GM19455 (cell line): ENCODE measurements around the gene DROSHA.

Experiments
- ATAC-seq: cut with Tn5 transposase; IDR thresholded peaks from one replicate; pipeline ENCODE4 v1.9.1; 2021; ENCODE audit not compliant: unreplicated experiment

Gene DROSHA

DNA sequence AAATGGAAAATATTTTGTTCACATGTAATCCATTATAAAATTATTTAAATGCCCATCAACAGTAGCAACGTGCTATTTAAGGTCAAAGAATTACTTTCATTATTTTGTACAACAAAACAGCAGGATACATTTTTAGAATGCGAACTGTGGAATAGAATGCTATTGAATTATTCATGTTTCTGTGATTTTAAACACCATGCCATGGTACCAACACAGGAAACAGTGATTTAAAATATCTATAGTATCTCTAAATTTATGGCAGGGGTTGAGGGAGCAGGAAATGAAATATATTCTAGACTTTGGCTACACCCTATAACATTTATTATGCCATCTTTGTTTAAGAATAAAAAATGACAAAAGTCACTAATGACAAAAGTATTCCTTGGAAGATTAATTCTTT, 62.4 kb downstream of the DROSHA start:
- no peak for ATAC-seq

- no peak for ATAC-seq
Measured at GRCh38 chr5:31465291-31465690, 66.6 kb downstream of the DROSHA start.

- no peak for ATAC-seq
Measured at GRCh38 chr5:31464081-31464480, 67.8 kb downstream of the DROSHA start.

- no peak for ATAC-seq
Measured at GRCh38 chr5:31463351-31463750, 68.5 kb downstream of the DROSHA start.

GRCh38 chr5:31459594-31459993, 72.3 kb downstream of the DROSHA start:
- ATAC-seq: no peak

DNA sequence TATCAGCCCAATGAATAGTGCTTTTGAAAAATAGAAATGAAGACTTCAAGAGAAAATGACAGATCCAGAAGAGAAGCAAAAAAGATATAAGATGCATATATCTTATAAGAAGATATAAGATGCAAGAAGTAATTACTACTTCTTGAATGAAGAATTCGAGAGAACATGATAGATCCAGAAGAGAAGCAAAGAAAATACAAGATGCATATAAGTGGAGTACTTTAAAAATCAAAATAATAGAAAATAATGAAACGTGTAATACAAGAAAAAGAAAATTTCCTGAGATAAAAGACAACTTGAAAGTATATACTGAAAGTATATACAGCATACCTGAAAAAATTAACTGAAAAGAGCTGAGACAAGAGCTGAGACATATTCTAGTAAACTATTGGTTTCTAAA, 76.7 kb downstream of the DROSHA start:
- ATAC-seq: no peak

DNA sequence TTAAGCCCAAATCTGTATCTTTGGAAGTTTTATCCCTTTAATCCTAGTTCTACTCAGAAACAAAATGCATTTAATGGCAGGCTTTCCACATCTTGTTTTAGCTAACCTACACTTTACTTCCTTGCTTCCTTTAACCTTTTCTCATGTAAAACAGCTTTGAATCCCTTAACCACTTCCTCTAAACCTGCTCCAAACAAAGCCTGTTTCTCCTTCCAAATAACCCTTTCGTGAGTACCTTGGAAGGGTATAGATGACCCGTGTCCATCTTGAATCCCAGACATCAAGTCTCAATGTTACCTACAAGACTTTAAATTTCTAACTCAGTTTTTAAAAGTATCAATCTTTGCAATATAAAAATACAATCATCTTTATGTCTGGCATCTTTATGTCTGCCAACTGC, 78.4 kb downstream of the DROSHA start:
- ATAC-seq: no peak

- ATAC-seq: no peak
Measured at GRCh38 chr5:31452314-31452713, 79.6 kb downstream of the DROSHA start.

GRCh38 chr5:31449962-31450361, 81.9 kb downstream of the DROSHA start:
- ATAC-seq: no peak

- no peak for ATAC-seq
Measured at GRCh38 chr5:31449174-31449573, 82.7 kb downstream of the DROSHA start.

DNA sequence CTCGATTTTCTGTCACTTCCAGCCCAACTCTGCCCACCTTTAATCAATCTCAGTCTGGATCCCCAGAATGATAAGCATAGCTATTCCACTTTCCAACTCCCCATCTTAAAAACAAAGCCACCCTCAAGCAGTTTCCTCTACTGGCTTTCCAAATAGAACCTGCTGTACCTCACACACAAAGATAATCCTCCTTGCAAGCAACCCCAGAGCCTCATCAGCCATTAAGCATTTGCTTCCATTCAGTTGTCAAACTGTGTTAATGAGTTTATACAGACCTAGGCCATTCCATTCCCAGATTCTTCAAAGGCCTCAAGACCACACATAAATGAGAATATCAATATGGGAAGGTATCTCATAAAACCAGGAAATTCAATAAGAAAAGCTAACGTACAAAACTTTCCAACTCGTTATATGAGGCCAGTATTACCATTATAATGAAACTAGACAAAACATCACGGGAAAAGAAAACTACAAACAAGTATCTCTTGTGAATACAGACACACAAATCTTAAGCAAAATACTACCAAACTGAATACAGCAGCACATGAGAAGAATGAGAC, 86.8 kb downstream of the DROSHA start:
- no peak for ATAC-seq

DNA sequence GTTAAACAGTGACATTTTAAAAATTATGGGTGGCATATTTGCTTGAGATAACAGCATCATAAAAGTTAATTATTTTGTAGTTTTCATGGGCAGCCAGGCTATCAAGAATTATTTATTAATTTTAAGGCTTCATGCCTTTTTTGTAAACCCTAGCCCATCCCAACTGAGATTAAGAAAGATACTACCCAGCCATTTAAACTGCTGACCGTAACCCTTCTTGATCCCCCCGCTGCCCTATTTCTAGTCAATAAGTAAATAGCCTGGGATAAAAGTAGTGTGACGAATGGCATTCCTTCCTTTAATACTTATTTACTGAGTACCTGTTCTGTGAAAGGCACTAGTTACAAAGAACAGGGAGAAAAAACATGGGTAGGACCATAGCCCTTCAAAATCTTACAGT, 88.3 kb downstream of the DROSHA start:
- ATAC-seq: no peak

- ATAC-seq: no peak
Measured at GRCh38 chr5:31442058-31442745, 89.7 kb downstream of the DROSHA start.

- ATAC-seq: no peak
Measured at GRCh38 chr5:31436851-31437250, 95.0 kb downstream of the DROSHA start.

DNA sequence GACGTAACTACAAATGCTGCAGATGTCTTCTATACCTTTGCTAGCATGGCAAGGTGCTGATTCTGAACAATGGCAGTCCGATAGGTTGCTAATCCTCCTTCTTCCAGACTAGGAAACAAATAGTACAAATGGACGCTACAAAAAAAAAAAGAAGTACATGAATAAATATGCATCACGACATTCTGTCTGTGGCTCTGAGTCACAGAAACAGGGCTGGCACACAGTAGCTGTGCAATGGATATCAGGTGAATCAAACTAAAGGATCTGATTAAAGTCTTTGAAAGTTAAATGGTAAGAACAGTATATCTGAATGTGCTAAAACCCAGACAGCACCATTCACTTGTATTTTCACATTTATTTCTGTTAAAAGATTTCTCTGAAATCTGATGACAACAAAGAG, 96.2 kb downstream of the DROSHA start:
- ATAC-seq: no peak

- ATAC-seq: no peak
Measured at GRCh38 chr5:31434898-31435297, 97.0 kb downstream of the DROSHA start.

DNA sequence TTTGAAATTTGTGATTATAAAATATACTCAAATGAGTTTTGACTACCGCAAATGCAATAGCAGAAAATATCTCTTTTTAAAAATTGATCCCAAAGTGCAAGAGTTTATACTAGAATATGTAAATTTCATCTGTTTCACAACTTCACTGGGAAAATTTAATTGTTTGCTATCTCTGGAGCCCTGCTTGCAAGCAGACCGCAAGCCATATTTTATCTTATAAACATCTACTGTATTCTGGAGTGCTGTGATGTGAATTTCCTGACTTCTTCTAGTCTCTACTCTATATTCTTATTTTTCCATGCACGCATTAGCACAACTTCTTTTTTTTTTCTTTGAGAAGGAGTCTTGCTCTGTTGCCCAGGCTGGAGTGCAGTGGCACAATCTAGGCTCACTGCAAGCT, 98.7 kb downstream of the DROSHA start:
- ATAC-seq: no peak

GRCh38 chr5:31427724-31428309, 104.1 kb downstream of the DROSHA start:
- ATAC-seq: no peak

DNA sequence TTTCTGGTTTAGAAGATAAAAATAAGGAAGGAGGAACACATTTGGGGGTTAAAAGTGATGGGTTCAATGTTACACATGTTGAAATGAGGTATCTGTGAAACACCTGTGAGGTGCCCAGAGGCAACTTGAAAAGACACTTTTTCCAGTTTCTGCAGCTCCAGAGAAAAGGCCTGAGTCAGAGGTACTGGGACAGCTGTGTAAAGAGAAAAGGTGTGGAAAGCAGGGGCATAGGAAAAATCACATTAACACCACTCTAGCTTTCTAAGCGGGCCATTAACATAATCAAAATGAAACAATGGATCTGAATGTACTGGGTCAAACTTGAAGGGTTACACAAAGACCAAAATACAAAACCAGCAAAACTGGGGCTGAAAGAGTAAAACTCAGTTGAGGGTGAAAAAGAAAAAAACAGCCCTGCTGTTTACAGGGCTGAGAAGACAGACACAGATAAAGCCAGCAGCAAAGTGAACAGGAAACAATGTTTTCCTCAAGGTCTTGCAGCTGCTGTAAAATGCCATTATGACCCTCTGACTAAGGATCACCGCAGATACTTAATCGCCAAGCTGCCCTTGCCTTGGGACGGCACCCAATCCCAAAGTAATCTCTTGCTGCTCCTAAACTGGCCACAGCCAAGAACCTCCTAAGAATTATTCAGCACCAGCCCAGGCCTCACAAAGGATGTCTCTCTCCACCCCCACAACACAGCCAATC, 104.7 kb downstream of the DROSHA start:
- no peak for ATAC-seq

GRCh38 chr5:31421806-31422586, 109.9 kb downstream of the DROSHA start:
- no peak for ATAC-seq

GRCh38 chr5:31417512-31417911, 114.4 kb downstream of the DROSHA start:
- no peak for ATAC-seq
